ENCODE results near the gene KRTAP4-1. TPM values are rescaled to one million over a fixed set of nuclear protein-coding genes. Genes with fewer than 3 reads are reported as not detected.
A peak's percentile ranks its signal among the peaks of the same experiment; 100 is the strongest.

Gene KRTAP4-1
- total and polyA plus RNA-seq, 9 of the 15 experiments (the other 6 are each of a cell fraction or from before 2014, with no cell fraction given), result not detected

DNA sequence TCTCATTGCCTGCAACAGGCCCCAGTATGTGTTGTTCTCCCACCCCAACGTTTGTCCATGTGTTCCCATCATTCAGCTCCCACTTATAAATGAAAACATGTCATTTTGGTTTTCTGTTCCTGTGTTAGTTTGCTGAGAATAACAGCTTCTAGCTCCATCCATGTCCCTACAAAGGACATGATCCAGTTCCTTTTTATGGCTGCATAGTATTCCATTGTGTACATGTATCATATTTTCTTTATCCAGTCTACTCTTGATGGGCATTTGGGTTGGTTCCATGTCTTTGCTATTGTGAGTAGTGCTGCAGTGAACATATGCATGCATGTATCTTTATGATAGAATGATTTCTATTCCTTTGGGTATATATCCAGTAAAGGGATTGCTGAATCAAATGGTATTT is 31.0 kb upstream of the KRTAP4-1 start:
- H3K9me1 ChIP-seq (ENCODE audit: control insufficient read depth, insufficient read depth, low read length), result no peaks in the 10 kb centered on the region
- no peak for DNase-seq (ENCODE audit: extremely low read depth in 1 of 4, low spot score in 3 of 4)
- FAIRE-seq, result no peak
- peak; percentile 66 for TF ChIP-seq ZNF146 (CRISPR knock-in tag; IDR thresholded peaks at IDR 0.05; ENCODE audit: unreplicated experiment)
- TF ChIP-seq RBM15 (IDR thresholded peaks at IDR 0.05; ENCODE audit: insufficient read depth, low read length), result no peak
- TF ChIP-seq NFRKB (IDR thresholded peaks at IDR 0.05; ENCODE audit: low read depth), result no peak
- TF ChIP-seq, protein P1, sequence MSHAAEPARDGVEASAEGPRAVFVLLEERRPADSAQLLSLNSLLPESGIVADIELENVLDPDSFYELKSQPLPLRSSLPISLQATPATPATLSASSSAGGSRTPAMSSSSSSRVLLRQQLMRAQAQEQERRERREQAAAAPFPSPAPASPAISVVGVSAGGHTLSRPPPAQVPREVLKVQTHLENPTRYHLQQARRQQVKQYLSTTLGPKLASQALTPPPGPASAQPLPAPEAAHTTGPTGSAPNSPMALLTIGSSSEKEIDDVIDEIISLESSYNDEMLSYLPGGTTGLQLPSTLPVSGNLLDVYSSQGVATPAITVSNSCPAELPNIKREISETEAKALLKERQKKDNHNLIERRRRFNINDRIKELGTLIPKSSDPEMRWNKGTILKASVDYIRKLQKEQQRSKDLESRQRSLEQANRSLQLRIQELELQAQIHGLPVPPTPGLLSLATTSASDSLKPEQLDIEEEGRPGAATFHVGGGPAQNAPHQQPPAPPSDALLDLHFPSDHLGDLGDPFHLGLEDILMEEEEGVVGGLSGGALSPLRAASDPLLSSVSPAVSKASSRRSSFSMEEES (CRISPR knock-in tag; IDR thresholded peaks at IDR 0.05), result no peak
- TF ChIP-seq RBM25 (IDR thresholded peaks at IDR 0.05; ENCODE audit: low read depth, low read length, severe bottlenecking), result peak; percentile 9
- no TSS peak for BruUV-seq (replicated peaks)
- H3K4me1 ChIP-seq (replicated peaks in 1 of 2; ENCODE audit: control insufficient read depth in 2 of 2, insufficient read depth in 2 of 2, low read length in 2 of 2), result no peaks in the 10 kb centered on the region; a peak in 1 of 5 replicates
- 0% methylated on average over 1 of the region's 1 CpG for WGBS (ENCODE audit: insufficient coverage, low coverage, missing lambda C conversion rate)
- peaks cover 0 to 15% of the 10 kb centered on the region in 2 experiments; a peak in 3 of 5 replicates for H3K27me3 ChIP-seq (ENCODE audit: control insufficient read depth in 2 of 2, insufficient read depth in 2 of 2, low read length in 2 of 2)
- no peaks in the 10 kb centered on the region for H4K20me1 ChIP-seq (replicated peaks; ENCODE audit: control insufficient read depth, insufficient read depth, low read length)
- POLR2A ChIA-PET, result no interaction called here
- no peaks in the 10 kb centered on the region for H3K9me3 ChIP-seq (replicated peaks; ENCODE audit: control insufficient read depth, insufficient read depth, low read depth, low read length)
- H3K36me3 ChIP-seq (ENCODE audit: control insufficient read depth, insufficient read depth, low read length), result no peaks in the 10 kb centered on the region
- H3K79me2 ChIP-seq (ENCODE audit: control insufficient read depth, insufficient read depth, low read length), result no peaks in the 10 kb centered on the region
- CTCF ChIA-PET (ENCODE audit: low intra/inter-chr PET ratio), result no interaction called here
- no peak overlapping the region for H3K4me3 ChIP-seq
- no peak for ATAC-seq
- intact Hi-C loops (cut with micrococcal nuclease) (no loop called here), in situ Hi-C loops (cut with MboI) (no loop called here)
- H3K4me2 ChIP-seq (ENCODE audit: insufficient read depth, low read length), result no peak overlapping the region
- no peak overlapping the region for H3K9ac ChIP-seq (ENCODE audit: insufficient read depth in 1 of 2, low read depth in 2 of 2, low read length in 2 of 2)
- H3K27ac ChIP-seq (ENCODE audit: extremely low read depth, low read depth, low read length), result no peak overlapping the region
- no peak overlapping the region for H2AFZ ChIP-seq (ENCODE audit: low read depth, low read length)

Data from K562 (cell line).